ENCODE measurements around the gene ANKRD13A. TPM values are rescaled to one million over a fixed set of nuclear protein-coding genes. Genes with fewer than 3 reads are reported as not detected.

The ANKRD13A gene
- total and polyA plus RNA-seq, 2 of the 13 experiments (the other 11 are each of a cell fraction or from before 2014, with no cell fraction given), result 34.1 to 41.6 TPM

DNA sequence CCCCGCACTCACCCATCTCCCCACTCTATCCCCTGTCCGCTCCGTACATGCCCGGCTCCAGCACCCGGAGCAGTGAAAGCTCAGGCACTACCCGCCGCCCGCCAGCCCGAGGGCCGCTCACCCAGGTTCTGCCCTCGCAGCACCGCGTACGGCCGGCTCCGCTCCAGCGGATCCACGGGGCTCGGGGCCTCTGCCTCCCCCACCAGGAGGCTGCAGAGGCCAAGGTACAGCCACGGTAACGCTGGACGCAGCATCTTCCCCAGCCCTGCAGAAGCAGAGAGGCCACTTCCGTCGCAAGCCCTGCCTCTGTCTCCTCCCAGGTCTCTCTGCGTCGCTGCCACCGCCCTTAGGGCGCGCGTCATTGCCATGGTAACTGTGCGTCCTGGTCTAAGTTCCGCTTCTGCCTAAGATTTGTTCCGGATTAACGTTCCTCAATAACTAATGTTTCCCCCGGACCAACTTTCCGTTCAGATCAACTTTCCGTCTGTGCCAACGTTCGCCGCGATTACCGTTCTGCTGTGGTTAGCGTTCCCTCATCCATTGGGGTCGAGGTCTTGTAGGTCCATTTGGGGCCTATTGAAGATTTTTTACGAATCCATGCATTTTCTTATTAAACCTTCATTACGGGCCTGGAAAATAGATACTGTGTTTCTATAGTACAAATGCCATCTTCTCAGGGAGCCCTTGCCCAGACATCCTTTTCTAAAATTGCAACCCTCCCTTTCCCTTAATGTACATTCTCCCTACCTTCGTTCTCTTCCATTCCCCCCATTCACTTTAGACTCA is 49.2 kb downstream of the ANKRD13A start, which contains the start of gene C12orf76 (continued):
- TF ChIP-seq ZNF530 (CRISPR knock-in tag; IDR thresholded peaks at IDR 0.05; ENCODE audit: low read depth) (no peak), HES4 (CRISPR knock-in tag; IDR thresholded peaks at IDR 0.05; ENCODE audit: borderline replicate concordance) (no peak), SIX4 (CRISPR knock-in tag; IDR thresholded peaks at IDR 0.05) (no peak), MIER2 (CRISPR knock-in tag; IDR thresholded peaks at IDR 0.05) (no peak; the same call in 1 of the 2 replicates), ZBTB7A (CRISPR knock-in tag; IDR thresholded peaks at IDR 0.05) (no peak), ZNF256 (CRISPR knock-in tag; conservative IDR thresholded peaks at IDR 0.05) (no peak), ZNF138 (CRISPR knock-in tag; IDR thresholded peaks at IDR 0.05; ENCODE audit: low read depth) (no peak), ZNF264 (CRISPR knock-in tag; IDR thresholded peaks at IDR 0.05) (no peak; the same call in 1 of the 2 replicates), ZBTB8A (CRISPR knock-in tag; IDR thresholded peaks at IDR 0.05; ENCODE audit: borderline replicate concordance, low read depth) (no peak), HNRNPLL (IDR thresholded peaks at IDR 0.05; ENCODE audit: low read depth, low read length, poor library complexity, severe bottlenecking) (peak; percentile 83)
- TF ChIP-seq, protein P1, sequence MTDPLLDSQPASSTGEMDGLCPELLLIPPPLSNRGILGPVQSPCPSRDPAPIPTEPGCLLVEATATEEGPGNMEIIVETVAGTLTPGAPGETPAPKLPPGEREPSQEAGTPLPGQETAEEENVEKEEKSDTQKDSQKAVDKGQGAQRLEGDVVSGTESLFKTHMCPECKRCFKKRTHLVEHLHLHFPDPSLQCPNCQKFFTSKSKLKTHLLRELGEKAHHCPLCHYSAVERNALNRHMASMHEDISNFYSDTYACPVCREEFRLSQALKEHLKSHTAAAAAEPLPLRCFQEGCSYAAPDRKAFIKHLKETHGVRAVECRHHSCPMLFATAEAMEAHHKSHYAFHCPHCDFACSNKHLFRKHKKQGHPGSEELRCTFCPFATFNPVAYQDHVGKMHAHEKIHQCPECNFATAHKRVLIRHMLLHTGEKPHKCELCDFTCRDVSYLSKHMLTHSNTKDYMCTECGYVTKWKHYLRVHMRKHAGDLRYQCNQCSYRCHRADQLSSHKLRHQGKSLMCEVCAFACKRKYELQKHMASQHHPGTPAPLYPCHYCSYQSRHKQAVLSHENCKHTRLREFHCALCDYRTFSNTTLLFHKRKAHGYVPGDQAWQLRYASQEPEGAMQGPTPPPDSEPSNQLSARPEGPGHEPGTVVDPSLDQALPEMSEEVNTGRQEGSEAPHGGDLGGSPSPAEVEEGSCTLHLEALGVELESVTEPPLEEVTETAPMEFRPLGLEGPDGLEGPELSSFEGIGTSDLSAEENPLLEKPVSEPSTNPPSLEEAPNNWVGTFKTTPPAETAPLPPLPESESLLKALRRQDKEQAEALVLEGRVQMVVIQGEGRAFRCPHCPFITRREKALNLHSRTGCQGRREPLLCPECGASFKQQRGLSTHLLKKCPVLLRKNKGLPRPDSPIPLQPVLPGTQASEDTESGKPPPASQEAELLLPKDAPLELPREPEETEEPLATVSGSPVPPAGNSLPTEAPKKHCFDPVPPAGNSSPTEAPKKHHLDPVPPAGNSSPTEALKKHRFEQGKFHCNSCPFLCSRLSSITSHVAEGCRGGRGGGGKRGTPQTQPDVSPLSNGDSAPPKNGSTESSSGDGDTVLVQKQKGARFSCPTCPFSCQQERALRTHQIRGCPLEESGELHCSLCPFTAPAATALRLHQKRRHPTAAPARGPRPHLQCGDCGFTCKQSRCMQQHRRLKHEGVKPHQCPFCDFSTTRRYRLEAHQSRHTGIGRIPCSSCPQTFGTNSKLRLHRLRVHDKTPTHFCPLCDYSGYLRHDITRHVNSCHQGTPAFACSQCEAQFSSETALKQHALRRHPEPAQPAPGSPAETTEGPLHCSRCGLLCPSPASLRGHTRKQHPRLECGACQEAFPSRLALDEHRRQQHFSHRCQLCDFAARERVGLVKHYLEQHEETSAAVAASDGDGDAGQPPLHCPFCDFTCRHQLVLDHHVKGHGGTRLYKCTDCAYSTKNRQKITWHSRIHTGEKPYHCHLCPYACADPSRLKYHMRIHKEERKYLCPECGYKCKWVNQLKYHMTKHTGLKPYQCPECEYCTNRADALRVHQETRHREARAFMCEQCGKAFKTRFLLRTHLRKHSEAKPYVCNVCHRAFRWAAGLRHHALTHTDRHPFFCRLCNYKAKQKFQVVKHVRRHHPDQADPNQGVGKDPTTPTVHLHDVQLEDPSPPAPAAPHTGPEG (CRISPR knock-in tag; IDR thresholded peaks at IDR 0.05), result peak; percentile 82; the same call in 1 of the 2 replicates
- TF ChIP-seq, protein P2, sequence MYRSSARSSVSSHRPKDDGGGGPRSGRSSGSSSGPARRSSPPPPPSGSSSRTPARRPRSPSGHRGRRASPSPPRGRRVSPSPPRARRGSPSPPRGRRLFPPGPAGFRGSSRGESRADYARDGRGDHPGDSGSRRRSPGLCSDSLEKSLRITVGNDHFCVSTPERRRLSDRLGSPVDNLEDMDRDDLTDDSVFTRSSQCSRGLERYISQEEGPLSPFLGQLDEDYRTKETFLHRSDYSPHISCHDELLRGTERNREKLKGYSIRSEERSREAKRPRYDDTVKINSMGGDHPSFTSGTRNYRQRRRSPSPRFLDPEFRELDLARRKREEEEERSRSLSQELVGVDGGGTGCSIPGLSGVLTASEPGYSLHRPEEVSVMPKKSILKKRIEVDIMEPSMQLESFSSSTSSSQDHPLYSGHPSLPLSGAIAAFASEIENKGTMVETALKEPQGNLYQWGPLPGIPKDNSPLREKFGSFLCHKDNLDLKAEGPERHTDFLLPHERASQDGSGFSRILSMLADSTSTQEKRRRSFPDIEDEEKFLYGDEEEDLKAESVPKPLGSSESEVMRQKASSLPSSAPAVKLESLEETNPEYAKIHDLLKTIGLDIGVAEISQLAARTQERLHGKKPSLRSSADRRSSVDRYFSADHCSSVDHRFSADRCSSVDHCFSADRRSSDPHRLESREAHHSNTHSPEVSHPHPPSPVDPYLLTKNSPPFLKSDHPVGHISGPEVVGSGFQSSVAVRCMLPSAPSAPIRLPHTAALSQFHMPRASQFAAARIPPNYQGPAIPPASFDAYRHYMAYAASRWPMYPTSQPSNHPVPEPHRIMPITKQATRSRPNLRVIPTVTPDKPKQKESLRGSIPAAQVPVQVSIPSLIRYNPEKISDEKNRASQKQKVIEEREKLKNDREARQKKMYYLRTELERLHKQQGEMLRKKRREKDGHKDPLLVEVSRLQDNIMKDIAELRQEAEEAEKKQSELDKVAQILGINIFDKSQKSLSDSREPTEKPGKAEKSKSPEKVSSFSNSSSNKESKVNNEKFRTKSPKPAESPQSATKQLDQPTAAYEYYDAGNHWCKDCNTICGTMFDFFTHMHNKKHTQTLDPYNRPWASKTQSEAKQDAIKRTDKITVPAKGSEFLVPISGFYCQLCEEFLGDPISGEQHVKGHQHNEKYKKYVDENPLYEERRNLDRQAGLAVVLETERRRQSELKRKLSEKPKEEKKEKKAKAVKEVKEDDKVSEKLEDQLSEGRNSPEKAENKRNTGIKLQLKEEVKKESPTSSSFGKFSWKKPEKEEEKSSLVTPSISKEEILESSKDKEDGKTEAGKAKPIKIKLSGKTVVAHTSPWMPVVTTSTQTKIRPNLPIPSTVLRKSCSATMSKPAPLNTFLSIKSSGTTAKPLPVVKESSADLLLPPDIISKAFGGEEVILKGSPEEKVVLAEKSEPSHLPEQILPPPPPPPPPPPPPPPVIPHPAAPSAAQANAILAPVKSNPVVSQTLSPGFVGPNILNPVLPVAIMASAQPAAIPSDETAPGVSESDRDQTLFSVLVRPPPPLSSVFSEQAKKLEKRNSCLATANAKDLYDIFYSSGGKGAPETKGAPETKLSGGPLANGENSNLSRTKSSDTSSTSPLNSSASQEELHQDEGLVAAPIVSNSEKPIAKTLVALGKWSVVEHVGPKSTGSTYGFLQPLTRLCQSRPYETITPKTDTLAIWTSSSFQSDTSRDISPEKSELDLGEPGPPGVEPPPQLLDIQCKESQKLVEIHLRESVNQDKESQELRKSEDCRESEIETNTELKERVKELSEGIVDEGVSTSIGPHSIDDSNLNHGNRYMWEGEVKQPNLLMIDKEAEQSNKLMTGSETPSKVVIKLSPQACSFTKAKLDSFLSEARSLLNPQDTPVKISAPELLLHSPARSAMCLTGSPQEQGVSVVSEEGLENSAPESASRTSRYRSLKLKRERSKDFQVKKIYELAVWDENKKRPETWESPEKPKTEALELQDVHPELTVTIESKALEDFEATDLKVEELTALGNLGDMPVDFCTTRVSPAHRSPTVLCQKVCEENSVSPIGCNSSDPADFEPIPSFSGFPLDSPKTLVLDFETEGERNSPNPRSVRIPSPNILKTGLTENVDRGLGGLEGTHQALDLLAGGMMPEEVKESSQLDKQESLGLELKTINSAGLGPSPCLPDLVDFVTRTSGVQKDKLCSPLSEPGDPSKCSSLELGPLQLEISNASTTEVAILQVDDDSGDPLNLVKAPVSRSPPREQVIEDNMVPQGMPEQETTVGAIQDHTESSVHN (CRISPR knock-in tag; IDR thresholded peaks at IDR 0.05), result no peak
- TF ChIP-seq, protein P3, sequence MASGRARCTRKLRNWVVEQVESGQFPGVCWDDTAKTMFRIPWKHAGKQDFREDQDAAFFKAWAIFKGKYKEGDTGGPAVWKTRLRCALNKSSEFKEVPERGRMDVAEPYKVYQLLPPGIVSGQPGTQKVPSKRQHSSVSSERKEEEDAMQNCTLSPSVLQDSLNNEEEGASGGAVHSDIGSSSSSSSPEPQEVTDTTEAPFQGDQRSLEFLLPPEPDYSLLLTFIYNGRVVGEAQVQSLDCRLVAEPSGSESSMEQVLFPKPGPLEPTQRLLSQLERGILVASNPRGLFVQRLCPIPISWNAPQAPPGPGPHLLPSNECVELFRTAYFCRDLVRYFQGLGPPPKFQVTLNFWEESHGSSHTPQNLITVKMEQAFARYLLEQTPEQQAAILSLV (CRISPR knock-in tag; IDR thresholded peaks at IDR 0.05; ENCODE audit: borderline replicate concordance), result peak; percentile 34; the same call in 1 of the 2 replicates

All from HepG2 (cell line).